ENCODE results near the gene PAM.

The PAM gene

DNA sequence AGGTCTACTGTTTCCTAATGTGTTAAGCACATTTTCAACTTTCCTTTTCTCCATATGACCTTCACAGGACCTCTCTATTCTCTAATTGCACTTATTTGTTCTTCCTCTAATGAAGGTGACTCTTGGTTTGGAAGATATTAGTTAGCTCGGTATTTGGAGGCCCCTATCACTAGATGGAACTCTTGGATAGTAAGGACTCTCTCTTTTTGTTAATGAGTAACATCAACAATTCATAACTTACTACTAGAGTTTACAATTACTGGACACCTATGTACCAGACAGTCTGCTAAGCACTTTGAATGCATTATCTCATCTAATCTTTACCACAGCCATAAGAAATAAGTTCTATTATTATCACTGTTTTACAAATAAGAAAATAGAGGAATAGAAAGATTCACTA is 23.4 kb upstream of the PAM start:
- Mint-ChIP-seq H3K27ac (no peak overlapping the region), H3K4me1 (peaks cover 6% of the 10 kb centered on the region), H3K36me3 (ENCODE audit: low read depth) (no peaks in the 10 kb centered on the region), H3K27me3 (ENCODE audit: low read depth, poor library complexity) (no peaks in the 10 kb centered on the region), H3K4me3 (no peak overlapping the region), H3K9me3 (peaks cover 4% of the 10 kb centered on the region)
- no peak for DNase-seq
- TF ChIP-seq CTCF (IDR thresholded peaks at IDR 0.05) = no peak

DNA sequence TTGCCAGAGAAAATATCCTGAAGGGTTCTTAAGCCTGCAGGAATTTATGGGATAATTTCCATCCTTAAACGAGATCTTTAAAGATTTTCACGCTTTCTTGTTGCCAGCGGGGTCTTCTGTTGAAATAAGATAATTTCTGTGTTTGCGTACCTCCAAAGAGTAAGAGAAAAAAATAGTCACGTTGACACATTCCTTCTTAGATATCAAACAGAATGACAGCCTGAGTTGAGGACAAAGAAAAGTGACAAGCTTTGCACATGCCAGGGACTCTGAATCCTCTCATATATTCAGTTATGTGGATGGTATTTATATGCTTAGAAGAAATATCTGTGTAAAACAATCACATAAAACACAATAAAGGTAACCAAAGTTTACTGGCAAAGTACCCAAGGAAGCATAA is 21.6 kb upstream of the PAM start:
- Mint-ChIP-seq H3K36me3 (ENCODE audit: low read depth) (no peaks in the 10 kb centered on the region), H3K4me1 (peaks cover 6% of the 10 kb centered on the region), H3K27ac (no peak overlapping the region), H3K4me3 (no peak overlapping the region), H3K27me3 (ENCODE audit: low read depth, poor library complexity) (peaks cover 3% of the 10 kb centered on the region), H3K9me3 (no peaks in the 10 kb centered on the region)
- TF ChIP-seq CTCF (IDR thresholded peaks at IDR 0.05) = no peak
- DNase-seq = no peak

DNA sequence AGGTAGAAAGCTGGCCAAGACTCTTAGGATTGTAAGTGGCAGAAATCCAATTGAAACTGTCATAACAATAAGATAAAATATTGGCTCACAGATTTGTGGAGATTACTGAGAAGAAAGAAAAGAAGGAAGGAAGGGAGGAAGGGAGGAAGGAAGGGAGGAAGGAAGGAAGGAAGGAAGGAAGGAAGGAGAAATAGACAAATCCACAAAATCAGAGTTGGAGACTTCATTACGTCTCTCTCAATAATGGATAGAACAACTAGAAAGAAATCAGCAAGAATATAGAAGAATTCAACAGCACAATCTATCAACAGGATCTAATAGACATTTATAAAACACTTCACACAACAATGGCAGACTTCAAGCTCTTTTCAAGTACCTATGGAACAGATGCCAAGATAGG is 17.9 kb upstream of the PAM start:
- Mint-ChIP-seq H3K4me1 (peaks cover 6% of the 10 kb centered on the region), H3K27ac (no peak overlapping the region), H3K27me3 (ENCODE audit: low read depth, poor library complexity) (peaks cover 3% of the 10 kb centered on the region), H3K9me3 (no peaks in the 10 kb centered on the region), H3K36me3 (ENCODE audit: low read depth) (no peaks in the 10 kb centered on the region), H3K4me3 (no peak overlapping the region)
- DNase-seq = no peak
- TF ChIP-seq CTCF (IDR thresholded peaks at IDR 0.05) = no peak

DNA sequence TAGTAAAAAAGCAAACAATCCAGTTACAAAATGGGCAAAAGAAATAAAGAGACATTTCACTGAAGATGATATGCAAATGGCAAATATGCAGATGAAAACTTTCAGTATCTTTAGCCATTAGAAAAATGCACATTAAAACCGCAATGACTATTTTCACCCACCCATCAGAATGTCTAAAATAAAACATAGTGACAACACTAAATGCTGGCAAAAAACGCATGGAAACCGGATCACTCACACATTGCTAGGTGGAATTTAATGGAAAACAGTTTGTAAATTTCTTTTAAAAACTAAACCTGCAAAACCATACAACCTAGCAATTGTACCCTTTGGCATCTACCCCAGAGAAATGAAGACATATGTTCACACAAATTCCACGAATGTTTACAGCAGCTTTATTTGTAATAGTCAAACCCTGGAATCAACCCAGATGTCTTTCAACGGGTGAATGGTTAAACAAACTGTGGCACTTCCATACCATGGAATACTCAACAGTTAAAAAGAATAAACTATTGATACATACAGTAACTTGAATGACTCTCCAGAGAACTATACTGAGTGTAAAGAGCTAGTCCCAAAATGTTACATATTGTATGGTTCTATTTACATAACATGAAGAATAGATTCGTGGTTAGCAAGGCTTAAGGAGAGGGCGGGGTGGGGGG is 17.2 kb upstream of the PAM start:
- peaks cover 8% of the 10 kb centered on the region for H3K4me1 Mint-ChIP-seq
- H3K4me3 Mint-ChIP-seq = no peak overlapping the region
- no peak for DNase-seq
- no peaks in the 10 kb centered on the region for H3K36me3 Mint-ChIP-seq (ENCODE audit: low read depth)
- peaks cover 3% of the 10 kb centered on the region for H3K27me3 Mint-ChIP-seq (ENCODE audit: low read depth, poor library complexity)
- H3K27ac Mint-ChIP-seq = no peak overlapping the region
- H3K9me3 Mint-ChIP-seq = no peaks in the 10 kb centered on the region
- no peak for TF ChIP-seq CTCF (IDR thresholded peaks at IDR 0.05)

DNA sequence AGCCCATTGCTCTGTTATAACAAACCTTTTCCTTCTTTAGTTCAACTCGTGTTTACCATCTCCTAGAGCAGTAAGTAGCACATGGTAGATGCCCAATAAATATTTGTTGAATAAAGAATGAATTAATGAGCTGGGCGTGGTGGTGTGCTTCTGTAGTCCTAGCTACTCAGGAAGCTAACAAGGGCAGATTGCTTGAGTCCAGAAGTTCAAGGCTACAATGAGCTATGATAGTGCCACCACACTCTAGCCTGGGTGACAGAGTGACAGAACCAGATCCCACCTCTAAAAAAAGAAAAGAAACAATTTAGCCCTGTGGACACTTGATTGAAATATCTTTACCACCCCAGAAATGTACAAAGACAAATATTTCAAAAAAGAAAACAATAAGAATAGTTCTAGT is 14.6 kb upstream of the PAM start:
- Mint-ChIP-seq H3K4me3 (no peak overlapping the region), H3K4me1 (peaks cover 15% of the 10 kb centered on the region), H3K36me3 (ENCODE audit: low read depth) (no peaks in the 10 kb centered on the region), H3K9me3 (no peaks in the 10 kb centered on the region), H3K27me3 (ENCODE audit: low read depth, poor library complexity) (peaks cover 3% of the 10 kb centered on the region), H3K27ac (no peak overlapping the region)
- no peak for DNase-seq
- no peak for TF ChIP-seq CTCF (IDR thresholded peaks at IDR 0.05)

DNA sequence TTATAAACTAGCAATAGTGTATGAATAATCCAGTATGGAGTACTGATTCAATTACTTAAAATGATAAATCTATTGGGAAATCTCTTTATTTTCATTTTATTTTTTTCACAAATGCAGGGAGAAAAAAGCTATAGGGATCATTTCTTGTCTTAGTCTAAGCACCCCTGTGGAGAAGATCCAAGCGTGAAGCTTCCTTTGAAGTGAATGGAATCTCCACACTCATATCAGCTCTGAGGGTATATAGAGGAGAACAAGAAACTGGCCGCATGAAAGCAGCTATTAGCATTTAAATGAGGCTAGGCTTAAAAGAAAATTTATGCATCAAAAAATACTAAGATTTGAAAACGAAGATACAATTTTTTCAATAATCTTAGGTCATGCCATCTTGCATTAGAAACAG is 12.9 kb upstream of the PAM start:
- Mint-ChIP-seq H3K27me3 (ENCODE audit: low read depth, poor library complexity) (no peaks in the 10 kb centered on the region), H3K4me3 (no peak overlapping the region), H3K9me3 (no peaks in the 10 kb centered on the region), H3K27ac (no peak overlapping the region), H3K36me3 (ENCODE audit: low read depth) (no peaks in the 10 kb centered on the region), H3K4me1 (peaks cover 31% of the 10 kb centered on the region)
- TF ChIP-seq CTCF (IDR thresholded peaks at IDR 0.05) = no peak
- no peak for DNase-seq

Measured in nephron progenitor cell (in vitro differentiated cells).